HG02852 (cell line): ENCODE results near the gene ATP5PO.

Experiments
- ATAC-seq: cut with Tn5 transposase; IDR thresholded peaks from one replicate; pipeline ENCODE4 v1.9.1; 2021; ENCODE audit warnings: mild to moderate bottlenecking, moderate library complexity; ENCODE audit not compliant: unreplicated experiment

Gene ATP5PO

GRCh38 chr21:33901412-33902288 is 14.0 kb downstream of the ATP5PO start:
- ATAC-seq = no peak

DNA sequence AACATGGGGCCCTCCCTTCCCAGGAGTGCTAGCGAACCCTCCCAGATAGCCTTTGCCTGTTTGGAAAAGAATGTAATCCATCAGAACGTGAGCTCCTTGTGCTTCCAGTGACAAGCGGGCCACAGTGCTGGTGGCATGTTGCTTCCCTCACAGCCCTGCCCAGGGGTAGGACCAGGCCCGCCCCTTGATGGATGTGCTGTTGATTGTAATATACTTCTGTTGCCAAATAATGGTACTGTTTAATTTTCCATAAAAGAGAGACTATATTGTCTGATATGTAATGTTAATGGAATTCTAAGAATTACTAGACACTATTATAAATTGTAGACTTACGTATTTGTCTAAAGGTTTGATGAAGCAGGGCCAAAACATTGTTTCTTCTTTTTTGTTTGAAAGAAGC is 16.4 kb downstream of the ATP5PO start:
- ATAC-seq = no peak

DNA sequence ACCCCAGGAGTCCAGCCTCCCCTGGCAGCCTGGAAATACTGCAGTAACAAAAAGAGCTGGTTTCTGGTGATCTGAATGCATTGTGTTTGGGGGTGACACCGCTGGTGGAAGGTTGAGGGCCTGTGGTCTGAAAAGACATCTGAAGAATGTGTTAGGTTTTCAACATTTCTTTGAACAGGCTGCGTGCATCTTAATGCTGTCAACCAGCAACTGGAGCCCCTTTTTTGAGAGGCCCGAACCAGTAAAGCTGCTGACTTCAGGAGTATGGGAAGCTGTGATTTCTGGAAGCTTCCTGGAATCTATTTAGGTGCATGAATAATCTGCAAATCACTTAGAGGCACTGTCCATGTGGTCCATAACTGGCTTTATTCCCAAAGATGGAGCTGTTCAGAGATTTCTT is 17.0 kb downstream of the ATP5PO start:
- no peak for ATAC-seq

DNA sequence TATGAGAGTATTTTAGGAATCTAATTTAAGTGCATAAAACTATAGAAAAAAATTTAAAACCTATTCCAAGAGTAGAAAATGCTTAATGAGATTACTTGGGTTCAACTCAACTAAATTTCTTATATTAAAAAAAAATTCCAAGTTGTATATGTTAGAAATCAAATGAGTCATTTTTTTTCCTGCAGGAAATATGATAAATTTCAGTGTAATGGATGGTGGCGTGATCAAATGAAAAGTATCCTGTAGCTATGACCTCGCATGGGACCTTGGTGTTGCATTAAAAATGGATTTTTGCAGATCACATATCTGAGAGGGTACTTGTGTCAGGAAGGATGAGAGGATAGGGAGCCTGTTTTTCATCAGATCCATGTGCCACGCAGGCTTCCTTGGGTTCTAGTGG is 17.9 kb downstream of the ATP5PO start:
- no peak for ATAC-seq

DNA sequence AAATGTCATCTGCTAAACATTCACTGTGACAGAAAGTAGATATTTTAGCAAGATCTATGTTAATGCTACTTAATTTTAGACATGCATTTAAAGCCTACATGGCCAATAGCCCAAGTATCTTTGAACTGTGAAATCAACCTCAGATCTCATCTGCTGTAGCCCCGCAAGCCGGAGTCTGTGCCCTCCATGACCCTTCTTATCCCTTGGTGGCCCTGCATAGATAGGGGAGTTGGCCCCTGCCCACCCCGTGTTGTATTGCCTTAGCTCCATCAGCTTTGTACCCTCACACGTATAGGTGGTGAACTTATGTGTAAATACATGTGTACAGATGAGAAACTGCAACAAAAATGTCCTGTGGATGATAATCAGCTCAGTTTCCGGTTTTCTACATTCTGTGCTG is 18.5 kb downstream of the ATP5PO start:
- ATAC-seq = no peak

DNA sequence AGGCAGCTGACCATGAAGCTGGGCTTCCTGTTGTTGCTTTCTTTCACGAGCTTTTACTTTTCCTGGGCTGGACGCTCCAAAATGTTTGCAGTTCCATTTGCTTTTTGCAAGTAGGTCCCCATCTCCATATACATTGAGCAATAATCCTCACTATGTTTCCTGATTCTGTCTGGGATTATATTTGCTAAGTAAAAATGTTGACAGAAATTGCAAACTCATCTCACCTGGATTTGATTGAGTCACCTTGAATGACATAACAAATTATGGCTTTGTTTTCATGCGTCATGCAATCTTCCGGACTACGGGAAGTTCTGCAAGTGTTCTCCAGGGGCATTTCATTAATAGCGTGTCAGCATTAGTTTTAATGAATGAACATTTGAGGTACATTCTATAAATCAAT is 18.9 kb downstream of the ATP5PO start:
- ATAC-seq = no peak

- ATAC-seq = no peak
Observed at GRCh38 chr21:33895356-33895755, 20.2 kb downstream of the ATP5PO start.

GRCh38 chr21:33894736-33895288 is 20.8 kb downstream of the ATP5PO start:
- ATAC-seq = peak; percentile 52

DNA sequence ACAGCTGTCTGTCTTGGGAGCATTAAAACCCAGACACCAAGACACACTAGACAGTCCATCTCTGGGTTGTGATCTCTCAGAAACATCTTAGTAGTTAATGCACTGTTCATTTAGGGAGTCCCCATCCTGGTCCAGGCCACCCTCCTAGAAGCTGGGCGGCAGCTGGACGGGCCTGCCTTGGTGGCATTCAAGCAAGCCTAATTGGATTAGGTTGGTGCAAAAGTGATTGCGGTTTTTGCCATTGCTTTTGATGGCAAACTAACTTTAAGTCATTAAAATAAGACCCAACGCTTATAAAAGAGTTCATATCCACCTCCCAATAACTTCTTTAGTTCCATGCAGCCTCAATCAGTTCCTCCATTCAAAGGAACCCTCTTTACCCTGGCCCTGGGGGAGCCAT is 21.7 kb downstream of the ATP5PO start:
- no peak for ATAC-seq

DNA sequence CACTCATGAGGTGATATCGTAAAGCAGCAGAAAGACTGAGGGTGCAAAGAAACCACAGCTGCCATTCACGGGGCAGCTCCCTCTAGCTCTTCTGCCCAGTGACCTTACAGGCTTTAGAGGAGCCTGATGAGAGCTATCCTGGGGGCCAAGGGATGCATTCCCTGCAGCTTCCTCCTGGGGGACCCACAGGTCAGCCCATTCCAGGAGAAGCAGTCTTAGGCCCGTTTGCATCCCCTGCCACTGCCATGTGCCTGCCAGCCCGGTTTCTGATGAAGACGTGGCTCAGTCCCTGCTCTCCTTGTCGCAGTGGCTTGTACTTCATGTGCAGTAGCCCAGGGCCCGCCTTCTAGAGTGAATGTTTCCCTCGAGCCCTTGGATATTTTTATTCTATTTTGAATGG is 22.8 kb downstream of the ATP5PO start:
- no peak for ATAC-seq

GRCh38 chr21:33890187-33890586 is 25.4 kb downstream of the ATP5PO start:
- ATAC-seq = no peak

GRCh38 chr21:33886321-33886720 is 29.3 kb downstream of the ATP5PO start:
- no peak for ATAC-seq

- no peak for ATAC-seq
Observed at GRCh38 chr21:33885172-33885514, 30.5 kb downstream of the ATP5PO start.

GRCh38 chr21:33884376-33885171 is 31.0 kb downstream of the ATP5PO start:
- ATAC-seq = no peak

GRCh38 chr21:33883118-33883517 is 32.5 kb downstream of the ATP5PO start:
- ATAC-seq = no peak

DNA sequence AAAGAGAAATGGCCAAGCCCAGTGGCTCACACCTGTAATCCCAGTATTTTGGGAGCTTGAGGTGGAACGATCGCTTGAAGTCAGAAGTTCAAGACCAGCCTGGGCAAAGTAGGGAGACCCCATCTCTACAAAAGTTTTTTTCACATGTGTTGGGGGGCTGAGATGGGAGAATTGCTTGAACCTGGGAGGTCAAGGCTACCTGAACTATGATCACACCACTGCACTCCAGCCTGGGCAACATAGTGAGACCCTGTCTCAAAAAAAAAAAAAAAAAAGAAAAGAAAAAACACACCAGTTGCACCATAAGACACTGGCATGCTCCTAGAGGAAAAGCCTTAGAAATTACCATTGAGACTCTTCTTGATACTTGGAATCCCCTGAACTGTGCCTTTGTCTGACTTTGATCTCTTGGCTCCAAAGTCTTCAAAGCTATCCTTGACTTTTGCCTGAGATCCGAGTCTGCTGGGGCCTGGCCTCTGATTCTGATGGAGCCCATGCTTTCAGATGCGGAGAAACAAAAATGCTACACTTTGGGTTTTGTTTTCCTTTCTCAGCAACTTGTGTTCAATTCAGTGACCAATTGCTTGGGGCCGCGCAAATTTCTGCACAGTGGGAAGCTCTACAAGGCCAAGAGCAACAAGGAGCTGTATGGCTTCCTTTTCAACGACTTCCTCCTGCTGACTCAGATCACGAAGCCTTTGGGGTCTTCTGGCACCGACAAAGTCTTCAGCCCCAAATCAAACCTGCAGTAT is 33.7 kb downstream of the ATP5PO start:
- ATAC-seq = no peak

DNA sequence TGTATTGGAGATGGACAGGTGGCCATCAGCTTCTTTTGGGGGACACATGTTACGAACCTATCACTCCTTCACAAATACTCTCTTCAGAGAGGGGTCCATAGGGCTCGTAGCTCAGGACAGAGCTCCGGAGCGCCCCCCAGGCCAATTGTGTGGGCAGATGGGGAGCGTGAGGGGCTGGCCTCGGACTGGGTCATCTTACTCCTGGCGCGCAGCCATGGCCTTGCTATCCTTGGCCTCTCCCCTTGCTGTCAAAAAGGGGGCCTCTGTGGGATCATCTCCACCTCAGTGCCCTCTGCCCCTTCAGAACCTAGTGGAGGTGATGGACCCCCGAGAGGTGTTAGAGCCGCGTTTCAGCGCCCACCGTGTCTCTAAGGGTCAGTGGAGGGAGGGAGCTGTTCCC is 35.0 kb downstream of the ATP5PO start:
- no peak for ATAC-seq

DNA sequence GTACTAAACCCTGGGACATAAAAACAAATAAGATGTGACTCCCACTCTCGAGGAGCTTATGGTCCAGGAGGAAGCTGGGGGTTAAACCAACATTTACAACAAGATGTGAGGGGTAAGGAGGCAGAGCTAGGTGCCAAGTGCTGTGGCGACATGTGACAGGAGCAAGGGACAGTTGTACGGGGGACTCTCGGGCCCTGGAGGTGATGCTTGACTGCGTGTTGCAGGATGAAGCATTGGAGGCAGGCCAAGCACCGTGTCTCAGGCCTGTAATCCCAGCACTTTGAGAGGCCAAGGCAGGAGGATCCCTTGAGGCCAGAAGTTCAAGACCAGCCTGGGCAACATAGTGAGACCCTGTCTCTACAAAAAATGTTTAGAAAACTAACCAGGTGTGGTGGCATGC is 36.8 kb downstream of the ATP5PO start:
- no peak for ATAC-seq

DNA sequence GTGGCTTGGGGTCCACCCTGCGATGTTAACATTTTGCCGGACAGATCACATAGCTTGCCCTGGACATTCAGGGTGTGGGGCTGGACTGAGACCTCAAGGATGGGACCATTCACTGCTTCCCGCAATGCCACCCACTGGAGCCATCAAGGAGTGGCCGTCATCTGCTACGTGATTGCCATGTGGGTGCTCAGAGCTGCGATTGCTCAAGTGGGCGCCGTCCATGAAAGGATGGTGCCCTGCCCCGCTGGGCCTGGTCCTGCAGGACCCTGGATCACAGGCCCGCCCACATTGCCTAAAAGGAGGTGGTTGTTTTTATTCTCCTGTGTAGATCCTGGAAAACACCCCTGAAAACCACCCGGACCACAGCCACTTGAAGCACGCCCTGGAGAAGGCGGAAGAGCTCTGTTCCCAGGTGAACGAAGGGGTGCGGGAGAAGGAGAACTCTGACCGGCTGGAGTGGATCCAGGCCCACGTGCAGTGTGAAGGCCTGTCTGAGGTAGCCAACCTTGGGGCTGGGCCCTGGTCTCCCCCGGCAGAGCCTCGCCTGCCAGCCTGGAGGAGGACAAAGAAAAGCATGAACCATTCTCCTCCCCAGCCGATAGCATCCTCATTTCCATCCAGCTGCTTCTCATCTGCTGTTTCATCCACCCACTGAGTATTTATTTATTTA is 40.4 kb downstream of the ATP5PO start:
- ATAC-seq = no peak

DNA sequence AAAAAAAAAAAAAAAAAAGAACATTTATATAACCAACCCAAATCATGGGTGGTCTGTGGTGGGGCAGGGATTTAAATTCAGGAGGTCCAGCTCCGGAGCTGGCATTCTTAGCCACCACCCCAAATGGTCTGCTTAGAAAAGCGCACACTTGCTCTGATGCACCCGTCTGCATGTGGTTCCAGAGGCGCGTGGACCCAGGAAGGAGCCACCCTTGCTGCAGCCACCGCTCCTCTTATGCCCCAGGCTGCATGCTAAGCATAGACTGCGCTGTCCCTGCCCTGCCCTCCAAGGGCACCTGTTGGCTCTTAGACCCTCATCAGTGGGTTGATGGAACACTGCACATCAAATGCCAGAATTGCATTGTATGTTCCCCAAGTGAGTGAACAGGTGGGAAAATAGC is 41.4 kb downstream of the ATP5PO start:
- ATAC-seq = no peak
